ENCODE results near the gene FOSL2. TPM values are rescaled to one million over a fixed set of nuclear protein-coding genes. Genes with fewer than 3 reads are reported as not detected.

Gene FOSL2
- total RNA-seq, 1 experiment from 2014 or later: 34.2 TPM

- Histone ChIP-seq H2AFZ (ENCODE audit: low read length) (no peak overlapping the region), H3K9me3 (ENCODE audit: low read length) (no peaks in the 10 kb centered on the region), H3K4me2 (ENCODE audit: low read length) (no peak overlapping the region), H3K4me1 (ENCODE audit: insufficient read depth, low read length) (peaks cover 15% of the 10 kb centered on the region), H3K27ac (ENCODE audit: low read length) (no peak overlapping the region), H3K27me3 (ENCODE audit: low read length) (no peaks in the 10 kb centered on the region), H3K79me2 (ENCODE audit: low read length) (no peaks in the 10 kb centered on the region), H3K9ac (ENCODE audit: low read length) (no peak overlapping the region), H4K20me1 (ENCODE audit: low read length) (no peaks in the 10 kb centered on the region), H3F3A (ENCODE audit: low read length, unreplicated experiment) (no peaks in the 10 kb centered on the region), H3K4me3 (ENCODE audit: low read length) (no peak overlapping the region), H3K9me2 (replicated peaks; ENCODE audit: low read length) (no peaks in the 10 kb centered on the region), H3K36me3 (ENCODE audit: low read depth, low read length) (no peaks in the 10 kb centered on the region)
- CTCF ChIA-PET: no interaction called here
- DNase-seq (no peak), ATAC-seq (no peak)
- TF ChIP-seq EZH2phosphoT487 (IDR thresholded peaks at IDR 0.05; ENCODE audit: borderline replicate concordance, low read length): no peak
- TF ChIP-seq EZH2 (IDR thresholded peaks at IDR 0.05; ENCODE audit: low read length, unreplicated experiment): no peak
- TF ChIP-seq CTCF (conservative IDR thresholded peaks at IDR 0.05; ENCODE audit: low read depth, low read length): no peak
- POLR2A ChIA-PET (ENCODE audit: unreplicated experiment): no interaction called here
- no TSS peak for BruUV-seq (replicated peaks)
- intact Hi-C loops (cut with micrococcal nuclease): no loop called here
These were observed 40.6 kb downstream of the FOSL2 start for GRCh38 chr2:28433215-28433614.

- POLR2A ChIA-PET (ENCODE audit: unreplicated experiment): no interaction called here
- ATAC-seq: no peak
- H3K4me2 ChIP-seq (ENCODE audit: low read length): no peak overlapping the region
- no peaks in the 10 kb centered on the region for H3K9me3 ChIP-seq (ENCODE audit: low read length)
- no peaks in the 10 kb centered on the region for H3K27me3 ChIP-seq (ENCODE audit: low read length)
- H3K36me3 ChIP-seq (ENCODE audit: low read depth, low read length): no peaks in the 10 kb centered on the region
- no peak overlapping the region for H3K27ac ChIP-seq (ENCODE audit: low read length)
- no TSS peak for BruUV-seq (replicated peaks)
- no peaks in the 10 kb centered on the region for H3K9me2 ChIP-seq (replicated peaks; ENCODE audit: low read length)
- peaks cover 15% of the 10 kb centered on the region for H3K4me1 ChIP-seq (ENCODE audit: insufficient read depth, low read length)
- TF ChIP-seq EZH2phosphoT487 (IDR thresholded peaks at IDR 0.05; ENCODE audit: borderline replicate concordance, low read length): no peak
- TF ChIP-seq EZH2 (IDR thresholded peaks at IDR 0.05; ENCODE audit: low read length, unreplicated experiment): no peak
- no peak for TF ChIP-seq CTCF (conservative IDR thresholded peaks at IDR 0.05; ENCODE audit: low read depth, low read length)
- H2AFZ ChIP-seq (ENCODE audit: low read length): no peak overlapping the region
- H3F3A ChIP-seq (ENCODE audit: low read length, unreplicated experiment): no peaks in the 10 kb centered on the region
- H4K20me1 ChIP-seq (ENCODE audit: low read length): no peaks in the 10 kb centered on the region
- no peak overlapping the region for H3K4me3 ChIP-seq (ENCODE audit: low read length)
- H3K9ac ChIP-seq (ENCODE audit: low read length): no peak overlapping the region
- no peaks in the 10 kb centered on the region for H3K79me2 ChIP-seq (ENCODE audit: low read length)
- intact Hi-C loops (cut with micrococcal nuclease): no loop called here
- CTCF ChIA-PET: no interaction called here
- no peak for DNase-seq
These were observed 41.4 kb downstream of the FOSL2 start for GRCh38 chr2:28433935-28434599.

- Histone ChIP-seq H2AFZ (ENCODE audit: low read length) (no peak overlapping the region), H3K9me2 (replicated peaks; ENCODE audit: low read length) (no peaks in the 10 kb centered on the region), H3K27me3 (ENCODE audit: low read length) (no peaks in the 10 kb centered on the region), H3K79me2 (ENCODE audit: low read length) (no peaks in the 10 kb centered on the region), H3K4me3 (ENCODE audit: low read length) (no peak overlapping the region), H3K4me2 (ENCODE audit: low read length) (no peak overlapping the region), H3K9me3 (ENCODE audit: low read length) (no peaks in the 10 kb centered on the region), H3F3A (ENCODE audit: low read length, unreplicated experiment) (no peaks in the 10 kb centered on the region), H3K4me1 (ENCODE audit: insufficient read depth, low read length) (peaks cover 15% of the 10 kb centered on the region), H3K36me3 (ENCODE audit: low read depth, low read length) (no peaks in the 10 kb centered on the region), H3K9ac (ENCODE audit: low read length) (no peak overlapping the region), H3K27ac (ENCODE audit: low read length) (no peak overlapping the region), H4K20me1 (ENCODE audit: low read length) (no peaks in the 10 kb centered on the region)
- intact Hi-C loops (cut with micrococcal nuclease): no loop called here
- ChIA-PET CTCF (no interaction called here), POLR2A (ENCODE audit: unreplicated experiment) (no interaction called here)
- no TSS peak for BruUV-seq (replicated peaks)
- TF ChIP-seq EZH2phosphoT487 (IDR thresholded peaks at IDR 0.05; ENCODE audit: borderline replicate concordance, low read length): no peak
- TF ChIP-seq EZH2 (IDR thresholded peaks at IDR 0.05; ENCODE audit: low read length, unreplicated experiment): no peak
- TF ChIP-seq CTCF (conservative IDR thresholded peaks at IDR 0.05; ENCODE audit: low read depth, low read length): no peak
- ATAC-seq (no peak), DNase-seq (no peak)
These were observed 41.9 kb downstream of the FOSL2 start for GRCh38 chr2:28434600-28434989.

Data from PC-3 (cell line).